K562 (cell line): ENCODE data around the gene GUK1. TPM values are rescaled to one million over a fixed set of nuclear protein-coding genes. Genes with fewer than 3 reads are reported as not detected.

Source experiments
- KLF13 ChIP-seq: fragments of 450-650 bp; IDR thresholded peaks from 2 replicates; pipeline ENCODE4 v1.6.1; 2016; ENCODE audit warnings: missing genetic modification characterization, low read depth, mild to moderate bottlenecking, missing compliant biosample characterization, moderate library complexity, borderline replicate concordance
- POLR2A ChIP-seq: fragments of 450-650 bp; conservative IDR thresholded peaks from 2 replicates; pipeline ENCODE4 v1.6.1; 2016
- SIN3A ChIP-seq, 2 experiments: fragments of 150-350 bp in 1 of 2; IDR thresholded peaks; 2 replicates each; pipeline ENCODE4 v1.6.1; 2011 to 2016; ENCODE audit warnings: borderline replicate concordance in 2 of 2, low read depth in 2 of 2, low read length in 2 of 2, mild to moderate bottlenecking in 2 of 2, moderate library complexity in 2 of 2; ENCODE audit not compliant: control insufficient read depth in 1 of 2
- TCF7L2 ChIP-seq: fragments of 150-350 bp; IDR thresholded peaks from 2 replicates; pipeline ENCODE4 v1.6.1; 2016; ENCODE audit warnings: low read depth, mild to moderate bottlenecking, low read length, moderate library complexity
- U2AF2 ChIP-seq: fragments of 200-400 bp; formaldehyde crosslinking; optimal IDR thresholded peaks from 2 replicates; pipeline ENCODE3; 2017; ENCODE audit warnings: low read depth, mild to moderate bottlenecking, low read length
- polyA plus RNA-seq, 8 experiments: library from polyadenylated mRNA; depleted of rRNA in 4 of 8; stranded (reverse) in 5 of 8; unstranded in 3 of 8; fragments of >200 nt; fragmentation: Nextera tagmentation in 2 of 8; fragmentation: Illumina TruSeq in 1 of 8; extraction: Ambion mirVana in 2 of 8; extraction: Trizol in 1 of 8; gene quantifications; 2 replicates each; pipeline versions ENCODE4 v1.2.1 to v1.2.3, GENCODE V29; 2011 to 2014; ENCODE audit warnings: inconsistent platforms in 1 of 8, missing spikeins in 1 of 8
- total RNA-seq, 7 experiments: library from RNA; depleted of rRNA in 6 of 7; stranded (reverse); fragments of >200 nt in 6 of 7; fragmentation: Illumina TruSeq in 2 of 7; extraction: Trizol in 2 of 7; gene quantifications; 2 replicates each; pipeline versions ENCODE4 v1.2.1 to v1.2.3, GENCODE V29; 2011 to 2021; ENCODE audit warnings: low replicate concordance in 1 of 7
- TF ChIP-seq, protein P1 (sequence below): sonication (generic); formaldehyde crosslinking; IDR thresholded peaks from 2 replicates; pipeline ENCODE4 v1.8.0; 2022; ENCODE audit warnings: mild to moderate bottlenecking, missing genetic modification reagents
- TF ChIP-seq, protein P2 (sequence below): fragments of 450-650 bp; IDR thresholded peaks from 2 replicates; pipeline ENCODE4 v1.6.1; 2016; ENCODE audit warnings: low read depth
- TF ChIP-seq, protein P3 (sequence below): fragments of 250-450 bp; sonication (Bioruptor Pico); IDR thresholded peaks from 2 replicates; pipeline ENCODE4 v1.8.0; 2021; ENCODE audit warnings: mild to moderate bottlenecking, moderate library complexity
- TF ChIP-seq, protein P4 (sequence below): fragments of 250-450 bp; sonication (Bioruptor Pico); IDR thresholded peaks from 2 replicates; pipeline ENCODE4 v1.4.0; 2020

Gene GUK1
- total and polyA plus RNA-seq, 9 of the 15 experiments (the other 6 are each of a cell fraction or from before 2014, with no cell fraction given): 7.0 to 331 (median 132) TPM

DNA sequence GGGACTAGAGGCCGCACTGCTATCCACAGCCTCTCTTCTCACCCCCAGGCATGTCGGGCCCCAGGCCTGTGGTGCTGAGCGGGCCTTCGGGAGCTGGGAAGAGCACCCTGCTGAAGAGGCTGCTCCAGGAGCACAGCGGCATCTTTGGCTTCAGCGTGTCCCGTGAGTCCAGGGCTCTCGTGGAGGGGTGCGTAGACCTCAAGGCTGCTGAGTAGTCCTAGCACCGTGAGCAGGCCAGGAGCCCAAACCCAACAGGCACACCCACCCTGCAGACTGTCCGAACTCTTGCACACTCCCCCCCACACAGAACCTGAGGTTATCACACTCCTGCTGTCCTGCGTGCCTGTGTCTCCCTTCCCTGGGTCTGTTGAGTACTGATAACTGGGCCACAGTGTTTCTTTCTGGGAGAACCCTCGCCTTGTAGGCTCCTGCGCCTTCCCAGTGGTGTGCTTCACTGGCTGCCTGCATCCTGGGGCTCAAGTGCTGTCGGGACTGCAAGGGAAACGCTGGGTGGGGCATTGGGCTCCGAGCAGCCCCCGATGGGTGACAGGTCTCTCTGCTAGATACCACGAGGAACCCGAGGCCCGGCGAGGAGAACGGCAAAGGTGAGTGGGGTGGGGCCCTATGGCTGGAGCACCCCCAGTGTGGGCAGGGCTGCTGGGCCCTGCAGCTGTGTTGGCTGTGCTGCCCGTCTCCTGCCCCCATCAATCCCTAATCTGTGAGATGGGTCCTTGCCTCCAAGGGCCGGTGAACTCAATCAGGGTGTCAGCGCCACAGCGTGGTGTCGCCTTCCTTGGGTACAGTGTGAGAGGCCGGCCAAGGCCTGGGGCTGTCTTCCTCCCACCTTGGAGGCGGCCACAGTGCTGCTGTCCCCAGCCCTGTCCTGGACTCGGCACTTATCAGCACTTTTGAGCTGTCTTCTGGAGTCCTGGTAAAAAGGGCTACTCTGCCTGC, 5.7 kb downstream of the GUK1 start (continued):
- TF ChIP-seq, protein P1, sequence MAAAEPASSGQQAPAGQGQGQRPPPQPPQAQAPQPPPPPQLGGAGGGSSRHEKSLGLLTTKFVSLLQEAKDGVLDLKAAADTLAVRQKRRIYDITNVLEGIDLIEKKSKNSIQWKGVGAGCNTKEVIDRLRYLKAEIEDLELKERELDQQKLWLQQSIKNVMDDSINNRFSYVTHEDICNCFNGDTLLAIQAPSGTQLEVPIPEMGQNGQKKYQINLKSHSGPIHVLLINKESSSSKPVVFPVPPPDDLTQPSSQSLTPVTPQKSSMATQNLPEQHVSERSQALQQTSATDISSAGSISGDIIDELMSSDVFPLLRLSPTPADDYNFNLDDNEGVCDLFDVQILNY (CRISPR knock-in tag): no peak
- TF ChIP-seq, protein P2, sequence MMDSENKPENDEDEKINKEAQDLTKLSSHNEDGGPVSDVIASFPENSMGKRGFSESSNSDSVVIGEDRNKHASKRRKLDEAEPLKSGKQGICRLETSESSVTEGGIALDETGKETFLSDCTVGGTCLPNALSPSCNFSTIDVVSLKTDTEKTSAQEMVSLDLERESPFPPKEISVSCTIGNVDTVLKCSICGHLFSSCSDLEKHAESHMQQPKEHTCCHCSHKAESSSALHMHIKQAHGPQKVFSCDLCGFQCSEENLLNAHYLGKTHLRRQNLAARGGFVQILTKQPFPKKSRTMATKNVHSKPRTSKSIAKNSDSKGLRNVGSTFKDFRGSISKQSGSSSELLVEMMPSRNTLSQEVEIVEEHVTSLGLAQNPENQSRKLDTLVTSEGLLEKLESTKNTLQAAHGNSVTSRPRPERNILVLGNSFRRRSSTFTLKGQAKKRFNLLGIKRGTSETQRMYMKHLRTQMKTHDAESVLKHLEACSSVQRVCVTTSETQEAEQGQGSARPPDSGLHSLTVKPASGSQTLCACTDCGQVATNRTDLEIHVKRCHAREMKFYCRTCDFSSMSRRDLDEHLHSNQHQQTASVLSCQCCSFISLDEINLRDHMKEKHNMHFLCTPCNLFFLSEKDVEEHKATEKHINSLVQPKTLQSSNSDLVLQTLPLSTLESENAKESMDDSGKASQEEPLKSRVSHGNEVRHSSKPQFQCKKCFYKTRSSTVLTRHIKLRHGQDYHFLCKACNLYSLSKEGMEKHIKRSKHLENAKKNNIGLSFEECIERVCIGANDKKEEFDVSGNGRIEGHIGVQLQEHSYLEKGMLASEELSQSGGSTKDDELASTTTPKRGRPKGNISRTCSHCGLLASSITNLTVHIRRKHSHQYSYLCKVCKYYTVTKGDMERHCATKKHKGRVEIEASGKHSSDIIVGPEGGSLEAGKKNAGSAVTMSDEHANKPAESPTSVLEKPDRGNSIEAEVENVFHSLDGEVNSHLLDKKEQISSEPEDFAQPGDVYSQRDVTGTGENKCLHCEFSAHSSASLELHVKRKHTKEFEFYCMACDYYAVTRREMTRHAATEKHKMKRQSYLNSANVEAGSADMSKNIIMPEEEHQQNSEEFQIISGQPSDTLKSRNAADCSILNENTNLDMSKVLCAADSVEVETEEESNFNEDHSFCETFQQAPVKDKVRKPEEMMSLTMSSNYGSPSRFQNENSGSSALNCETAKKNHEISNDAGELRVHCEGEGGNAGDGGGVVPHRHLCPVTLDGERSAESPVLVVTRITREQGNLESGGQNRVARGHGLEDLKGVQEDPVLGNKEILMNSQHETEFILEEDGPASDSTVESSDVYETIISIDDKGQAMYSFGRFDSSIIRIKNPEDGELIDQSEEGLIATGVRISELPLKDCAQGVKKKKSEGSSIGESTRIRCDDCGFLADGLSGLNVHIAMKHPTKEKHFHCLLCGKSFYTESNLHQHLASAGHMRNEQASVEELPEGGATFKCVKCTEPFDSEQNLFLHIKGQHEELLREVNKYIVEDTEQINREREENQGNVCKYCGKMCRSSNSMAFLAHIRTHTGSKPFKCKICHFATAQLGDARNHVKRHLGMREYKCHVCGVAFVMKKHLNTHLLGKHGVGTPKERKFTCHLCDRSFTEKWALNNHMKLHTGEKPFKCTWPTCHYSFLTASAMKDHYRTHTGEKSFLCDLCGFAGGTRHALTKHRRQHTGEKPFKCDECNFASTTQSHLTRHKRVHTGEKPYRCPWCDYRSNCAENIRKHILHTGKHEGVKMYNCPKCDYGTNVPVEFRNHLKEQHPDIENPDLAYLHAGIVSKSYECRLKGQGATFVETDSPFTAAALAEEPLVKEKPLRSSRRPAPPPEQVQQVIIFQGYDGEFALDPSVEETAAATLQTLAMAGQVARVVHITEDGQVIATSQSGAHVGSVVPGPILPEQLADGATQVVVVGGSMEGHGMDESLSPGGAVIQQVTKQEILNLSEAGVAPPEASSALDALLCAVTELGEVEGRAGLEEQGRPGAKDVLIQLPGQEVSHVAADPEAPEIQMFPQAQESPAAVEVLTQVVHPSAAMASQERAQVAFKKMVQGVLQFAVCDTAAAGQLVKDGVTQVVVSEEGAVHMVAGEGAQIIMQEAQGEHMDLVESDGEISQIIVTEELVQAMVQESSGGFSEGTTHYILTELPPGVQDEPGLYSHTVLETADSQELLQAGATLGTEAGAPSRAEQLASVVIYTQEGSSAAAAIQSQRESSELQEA: no peak
- peak in 1 of 2 experiments; percentile 68; a peak in 1 of 4 replicates for TF ChIP-seq SIN3A (IDR thresholded peaks at IDR 0.05; ENCODE audit: borderline replicate concordance in 2 of 2, control insufficient read depth in 1 of 2, low read depth in 2 of 2, low read length in 2 of 2)
- TF ChIP-seq U2AF2: no peak
- TF ChIP-seq, protein P3, sequence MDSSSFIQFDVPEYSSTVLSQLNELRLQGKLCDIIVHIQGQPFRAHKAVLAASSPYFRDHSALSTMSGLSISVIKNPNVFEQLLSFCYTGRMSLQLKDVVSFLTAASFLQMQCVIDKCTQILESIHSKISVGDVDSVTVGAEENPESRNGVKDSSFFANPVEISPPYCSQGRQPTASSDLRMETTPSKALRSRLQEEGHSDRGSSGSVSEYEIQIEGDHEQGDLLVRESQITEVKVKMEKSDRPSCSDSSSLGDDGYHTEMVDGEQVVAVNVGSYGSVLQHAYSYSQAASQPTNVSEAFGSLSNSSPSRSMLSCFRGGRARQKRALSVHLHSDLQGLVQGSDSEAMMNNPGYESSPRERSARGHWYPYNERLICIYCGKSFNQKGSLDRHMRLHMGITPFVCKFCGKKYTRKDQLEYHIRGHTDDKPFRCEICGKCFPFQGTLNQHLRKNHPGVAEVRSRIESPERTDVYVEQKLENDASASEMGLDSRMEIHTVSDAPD (CRISPR knock-in tag): no peak
- no peak for TF ChIP-seq TCF7L2
- no peak for TF ChIP-seq POLR2A
- TF ChIP-seq, protein P4, sequence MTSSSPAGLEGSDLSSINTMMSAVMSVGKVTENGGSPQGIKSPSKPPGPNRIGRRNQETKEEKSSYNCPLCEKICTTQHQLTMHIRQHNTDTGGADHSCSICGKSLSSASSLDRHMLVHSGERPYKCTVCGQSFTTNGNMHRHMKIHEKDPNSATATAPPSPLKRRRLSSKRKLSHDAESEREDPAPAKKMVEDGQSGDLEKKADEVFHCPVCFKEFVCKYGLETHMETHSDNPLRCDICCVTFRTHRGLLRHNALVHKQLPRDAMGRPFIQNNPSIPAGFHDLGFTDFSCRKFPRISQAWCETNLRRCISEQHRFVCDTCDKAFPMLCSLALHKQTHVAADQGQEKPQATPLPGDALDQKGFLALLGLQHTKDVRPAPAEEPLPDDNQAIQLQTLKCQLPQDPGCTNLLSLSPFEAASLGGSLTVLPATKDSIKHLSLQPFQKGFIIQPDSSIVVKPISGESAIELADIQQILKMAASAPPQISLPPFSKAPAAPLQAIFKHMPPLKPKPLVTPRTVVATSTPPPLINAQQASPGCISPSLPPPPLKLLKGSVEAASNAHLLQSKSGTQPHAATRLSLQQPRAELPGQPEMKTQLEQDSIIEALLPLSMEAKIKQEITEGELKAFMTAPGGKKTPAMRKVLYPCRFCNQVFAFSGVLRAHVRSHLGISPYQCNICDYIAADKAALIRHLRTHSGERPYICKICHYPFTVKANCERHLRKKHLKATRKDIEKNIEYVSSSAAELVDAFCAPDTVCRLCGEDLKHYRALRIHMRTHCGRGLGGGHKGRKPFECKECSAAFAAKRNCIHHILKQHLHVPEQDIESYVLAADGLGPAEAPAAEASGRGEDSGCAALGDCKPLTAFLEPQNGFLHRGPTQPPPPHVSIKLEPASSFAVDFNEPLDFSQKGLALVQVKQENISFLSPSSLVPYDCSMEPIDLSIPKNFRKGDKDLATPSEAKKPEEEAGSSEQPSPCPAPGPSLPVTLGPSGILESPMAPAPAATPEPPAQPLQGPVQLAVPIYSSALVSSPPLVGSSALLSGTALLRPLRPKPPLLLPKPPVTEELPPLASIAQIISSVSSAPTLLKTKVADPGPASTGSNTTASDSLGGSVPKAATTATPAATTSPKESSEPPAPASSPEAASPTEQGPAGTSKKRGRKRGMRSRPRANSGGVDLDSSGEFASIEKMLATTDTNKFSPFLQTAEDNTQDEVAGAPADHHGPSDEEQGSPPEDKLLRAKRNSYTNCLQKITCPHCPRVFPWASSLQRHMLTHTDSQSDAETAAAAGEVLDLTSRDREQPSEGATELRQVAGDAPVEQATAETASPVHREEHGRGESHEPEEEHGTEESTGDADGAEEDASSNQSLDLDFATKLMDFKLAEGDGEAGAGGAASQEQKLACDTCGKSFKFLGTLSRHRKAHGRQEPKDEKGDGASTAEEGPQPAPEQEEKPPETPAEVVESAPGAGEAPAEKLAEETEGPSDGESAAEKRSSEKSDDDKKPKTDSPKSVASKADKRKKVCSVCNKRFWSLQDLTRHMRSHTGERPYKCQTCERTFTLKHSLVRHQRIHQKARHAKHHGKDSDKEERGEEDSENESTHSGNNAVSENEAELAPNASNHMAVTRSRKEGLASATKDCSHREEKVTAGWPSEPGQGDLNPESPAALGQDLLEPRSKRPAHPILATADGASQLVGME (CRISPR knock-in tag): no peak
- TF ChIP-seq KLF13 (tag): peak; percentile 46; the same call in 1 of the 2 replicates
